H1 (cell line): ENCODE data around the gene SNAP25. TPM values are rescaled to one million over a fixed set of nuclear protein-coding genes. Genes with fewer than 3 reads are reported as not detected.

ENCODE experiments used
- CTCF ChIA-PET: fragments of 300-600 bp; sonication (Branson Sonifier 250); formaldehyde crosslinking; loops from one replicate; lab custom pipeline; 2021; ENCODE audit not compliant: partially characterized antibody; lab: Charles Lee
- POLR2A ChIA-PET: fragments of 300-600 bp; sonication (Branson Sonifier 250); formaldehyde crosslinking; loops from one replicate; lab custom pipeline; 2021; ENCODE audit warnings: inconsistent platforms; ENCODE audit not compliant: partially characterized antibody; lab: Charles Lee
- DNase-seq, 2 experiments: peaks; one replicate each; pipeline versions ENCODE4 v3.0.0 to v3.0.0-alpha.2; 2010 to 2022; ENCODE audit warnings: low spot score in 2 of 2, low read depth in 1 of 2, mixed read lengths in 1 of 2
- FAIRE-seq: peaks from 2 replicates; lab custom pipeline; 2011; peaks lifted over from hg19 to GRCh38; lab: Jason Lieb, UNC
- H2AFZ ChIP-seq: 2 replicates; pipeline ENCODE4 v1.8.1; 2012; ENCODE audit warnings: low read length, inconsistent platforms
- H2AK5ac ChIP-seq: 2 replicates; pipeline ENCODE4 v1.6.1; 2013; ENCODE audit warnings: low read depth, low read length
- H2BK120ac ChIP-seq: replicated peaks from 2 replicates; pipeline ENCODE3; 2013; ENCODE audit warnings: low read depth, low read length, inconsistent platforms
- H2BK12ac ChIP-seq: 2 replicates; pipeline ENCODE4 v1.6.1; 2013; ENCODE audit warnings: low read depth, low read length
- H2BK15ac ChIP-seq: 2 replicates; pipeline ENCODE4 v1.6.1; 2013; ENCODE audit warnings: low read length
- H2BK20ac ChIP-seq: 2 replicates; pipeline ENCODE4 v1.6.1; 2013; ENCODE audit warnings: low read length
- H2BK5ac ChIP-seq: 2 replicates; pipeline ENCODE4 v1.6.1; 2013; ENCODE audit warnings: low read depth, low read length
- H3K14ac ChIP-seq: 2 replicates; pipeline ENCODE4 v1.6.1; 2013; ENCODE audit warnings: inconsistent platforms; ENCODE audit not compliant: insufficient read length
- H3K18ac ChIP-seq: 2 replicates; pipeline ENCODE4 v1.6.1; 2013; ENCODE audit warnings: low read length; ENCODE audit errors: extremely low read depth
- H3K23ac ChIP-seq: 2 replicates; pipeline ENCODE4 v1.6.1; 2013; ENCODE audit warnings: inconsistent platforms; ENCODE audit not compliant: insufficient read length
- H3K23me2 ChIP-seq: 2 replicates; pipeline ENCODE4 v1.6.1; 2013; ENCODE audit warnings: low read depth, low read length
- H3K27ac ChIP-seq: 2 replicates; pipeline ENCODE4 v1.6.1; 2011; ENCODE audit warnings: low read depth, low read length, inconsistent platforms
- H3K27me3 ChIP-seq, 4 experiments: replicated peaks in 1 of 4; 1 replicate in 1 of 4; 2 replicates in 3 of 4; pipeline versions ENCODE4 v1.6.1 to v1.8.1; 2011 to 2013; ENCODE audit warnings: low read length in 3 of 4, mild to moderate bottlenecking in 3 of 4, inconsistent platforms in 2 of 4, mixed read lengths in 2 of 4, moderate library complexity in 1 of 4; ENCODE audit not compliant: control insufficient read depth in 3 of 4, insufficient read depth in 3 of 4; ENCODE audit errors: extremely low read depth in 1 of 4
- H3K36me3 ChIP-seq, 4 experiments: 2 replicates each; pipeline versions ENCODE4 v1.6.1 to v1.8.1; 2011 to 2013; ENCODE audit warnings: mild to moderate bottlenecking in 4 of 4, low read length in 3 of 4, moderate library complexity in 2 of 4, control low read depth in 1 of 4, inconsistent platforms in 1 of 4; ENCODE audit not compliant: insufficient read depth in 4 of 4, control insufficient read depth in 2 of 4
- H3K4ac ChIP-seq: replicated peaks from 2 replicates; pipeline ENCODE3; 2013; ENCODE audit warnings: low read length, low read depth, mixed read lengths, inconsistent platforms; ENCODE audit not compliant: insufficient read length
- H3K4me1 ChIP-seq, 4 experiments: replicated peaks in 1 of 4; 1 replicate in 1 of 4; 2 replicates in 3 of 4; pipeline versions ENCODE4 v1.6.1 to v1.8.1; 2011 to 2013; ENCODE audit warnings: low read length in 3 of 4, inconsistent platforms in 2 of 4, mixed read lengths in 1 of 4; ENCODE audit not compliant: insufficient read depth in 4 of 4, control insufficient read depth in 3 of 4
- H3K4me2 ChIP-seq, 2 experiments: 2 replicates each; pipeline versions ENCODE4 v1.6.1 to v1.8.1; 2011 to 2013; ENCODE audit warnings: low read depth in 2 of 2, low read length in 2 of 2, control low read depth in 1 of 2, inconsistent platforms in 1 of 2, mild to moderate bottlenecking in 1 of 2; ENCODE audit not compliant: insufficient read depth in 1 of 2
- H3K4me3 ChIP-seq, 4 experiments: fragments of 200-600, 300-600 bp in 1 of 4; sonication (generic), shearing (Covaris generic), sonication (Bioruptor Twin) in 1 of 4; 2 replicates each; pipeline versions ENCODE4 v1.5.1 to v1.8.1; 2011 to 2016; ENCODE audit warnings: low read length in 4 of 4, low read depth in 3 of 4, control low read depth in 2 of 4, inconsistent platforms in 2 of 4, mild to moderate bottlenecking in 2 of 4, mixed read lengths in 1 of 4, moderate library complexity in 1 of 4; ENCODE audit not compliant: insufficient read depth in 2 of 4; ENCODE audit errors: extremely low read depth in 1 of 4
- H3K56ac ChIP-seq: replicated peaks from 2 replicates; pipeline ENCODE3; 2013; ENCODE audit warnings: low read depth, mild to moderate bottlenecking, mixed read lengths, low read length, inconsistent platforms; ENCODE audit not compliant: insufficient read length
- H3K79me1 ChIP-seq: 2 replicates; pipeline ENCODE4 v1.6.1; 2013; ENCODE audit warnings: low read depth, low read length, control low read depth
- H3K79me2 ChIP-seq, 2 experiments: 2 replicates each; pipeline versions ENCODE4 v1.6.1 to v1.8.1; 2012 to 2013; ENCODE audit warnings: low read length in 2 of 2, mild to moderate bottlenecking in 2 of 2, inconsistent platforms in 1 of 2; ENCODE audit not compliant: insufficient read depth in 2 of 2, control insufficient read depth in 1 of 2
- H3K9ac ChIP-seq, 4 experiments: replicated peaks in 1 of 4; 1 replicate in 1 of 4; 2 replicates in 3 of 4; pipeline versions ENCODE4 v1.6.1 to v1.8.1; 2011 to 2013; ENCODE audit warnings: low read depth in 3 of 4, low read length in 3 of 4, control low read depth in 2 of 4, mild to moderate bottlenecking in 2 of 4, moderate library complexity in 2 of 4, inconsistent platforms in 1 of 4; ENCODE audit errors: extremely low read depth in 1 of 4
- H3K9me3 ChIP-seq, 2 experiments: 2 replicates each; pipeline versions ENCODE4 v1.6.1 to v1.8.1; 2012 to 2013; ENCODE audit warnings: mild to moderate bottlenecking in 2 of 2, moderate library complexity in 2 of 2, control low read depth in 1 of 2, inconsistent platforms in 1 of 2, low read depth in 1 of 2, low read length in 1 of 2, mixed read lengths in 1 of 2; ENCODE audit not compliant: insufficient read depth in 2 of 2
- H4K20me1 ChIP-seq, 2 experiments: replicated peaks in 1 of 2; 2 replicates each; pipeline versions ENCODE3 to v1.8.1; 2011 to 2013; ENCODE audit warnings: inconsistent platforms in 2 of 2, low read length in 2 of 2, mild to moderate bottlenecking in 1 of 2; ENCODE audit not compliant: insufficient read depth in 2 of 2, control insufficient read depth in 1 of 2
- H4K5ac ChIP-seq: 2 replicates; pipeline ENCODE4 v1.6.1; 2013; ENCODE audit warnings: low read length, low read depth, mixed read lengths, inconsistent platforms; ENCODE audit not compliant: insufficient read length
- H4K8ac ChIP-seq: 2 replicates; pipeline ENCODE4 v1.8.0; 2013; ENCODE audit warnings: mild to moderate bottlenecking, moderate library complexity, low read length, inconsistent platforms; ENCODE audit not compliant: insufficient read depth; ENCODE audit errors: extremely low read depth
- H4K91ac ChIP-seq: replicated peaks from 2 replicates; pipeline ENCODE3; 2013; ENCODE audit warnings: low read length, mixed read lengths, inconsistent platforms; ENCODE audit not compliant: insufficient read length
- BRCA1 ChIP-seq: IDR thresholded peaks from 2 replicates; pipeline ENCODE4 v1.6.1; 2012; ENCODE audit warnings: low read depth, low read length, improper control_type of control experiment
- CHD2 ChIP-seq: IDR thresholded peaks from 2 replicates; pipeline ENCODE4 v1.6.1; 2012; ENCODE audit warnings: low read length, improper control_type of control experiment
- GABPA ChIP-seq: IDR thresholded peaks from 2 replicates; pipeline ENCODE4 v1.6.1; 2011; ENCODE audit warnings: mild to moderate bottlenecking, low read length, moderate library complexity, borderline replicate concordance; ENCODE audit not compliant: insufficient read depth
- NANOG ChIP-seq: IDR thresholded peaks from 2 replicates; pipeline ENCODE4 v1.6.1; 2011; ENCODE audit warnings: low read length, low read depth, mild to moderate bottlenecking, inconsistent platforms; ENCODE audit not compliant: insufficient read depth, poor library complexity, severe bottlenecking
- NRF1 ChIP-seq: IDR thresholded peaks from 2 replicates; pipeline ENCODE4 v1.6.1; 2011; ENCODE audit warnings: mild to moderate bottlenecking, low read depth, low read length, improper control_type of control experiment
- RAD21 ChIP-seq, 2 experiments: IDR thresholded peaks in 1 of 2; conservative IDR thresholded peaks in 1 of 2; 2 replicates each; pipeline ENCODE4 v1.6.1; 2011; ENCODE audit warnings: low read depth in 2 of 2, low read length in 2 of 2, improper control_type of control experiment in 1 of 2, inconsistent platforms in 1 of 2, mild to moderate bottlenecking in 1 of 2, moderate library complexity in 1 of 2
- RBBP5 ChIP-seq: IDR thresholded peaks from 2 replicates; pipeline ENCODE4 v1.7.1; 2012; ENCODE audit warnings: low read depth, mild to moderate bottlenecking, inconsistent platforms, low read length, moderate library complexity, borderline replicate concordance
- SUZ12 ChIP-seq: fragments of 200-600 bp; sonication (generic); IDR thresholded peaks from 2 replicates; pipeline ENCODE4 v1.6.1; 2012; ENCODE audit warnings: mild to moderate bottlenecking, inconsistent platforms, low read length, moderate library complexity, mixed read lengths
- TAF1 ChIP-seq: IDR thresholded peaks from 2 replicates; pipeline ENCODE4 v1.6.1; 2011; ENCODE audit warnings: mild to moderate bottlenecking, low read depth, low read length
- TCF12 ChIP-seq: IDR thresholded peaks from 2 replicates; pipeline ENCODE4 v1.6.1; 2011; ENCODE audit warnings: low read depth, mild to moderate bottlenecking, low read length
- WGBS, 2 experiments: shearing (Covaris generic) in 1 of 2; methylation state at CpG; one replicate each; pipeline versions ENCODE4 v1.1.6 to v1.1.7; 2013 to 2015; ENCODE audit warnings: low lambda C conversion rate in 2 of 2, mixed read lengths in 2 of 2, inconsistent platforms in 1 of 2, low coverage in 1 of 2, missing lambda C conversion rate in 1 of 2; ENCODE audit not compliant: insufficient replicate concordance in 2 of 2, insufficient coverage in 1 of 2, insufficient read length in 1 of 2; ENCODE audit errors: extremely low coverage in 1 of 2, missing lambda C conversion rate in 1 of 2; 5-methylcytosine and 5-hydroxymethylcytosine counted together
- polyA plus RNA-seq, 7 experiments: library from polyadenylated mRNA; depleted of rRNA in 3 of 7; stranded (reverse) in 5 of 7; unstranded in 2 of 7; fragments of >200 nt in 5 of 7; fragments of 200-250 nt in 2 of 7; gene quantifications; 1 replicate in 5 of 7; 2 replicates in 1 of 7; 4 replicates in 1 of 7; pipeline versions ENCODE4 v1.2.1 to v1.2.3, GENCODE V29; 2011 to 2013; ENCODE audit warnings: missing spikeins in 2 of 7, mixed read lengths in 2 of 7
- total RNA-seq: library from RNA; stranded (reverse); fragmentation: NEBNext Ultra II Directional; extraction: Animal tissue kit (Norgen Biotek cat#: 25700); gene quantifications from 2 replicates; pipeline ENCODE4 v1.2.1, GENCODE V29; 2021

The SNAP25 gene
- total and polyA plus RNA-seq, 2 of the 8 experiments (the other 6 are each of a cell fraction or from before 2014, with no cell fraction given): 0.51 to 0.52 TPM

DNA sequence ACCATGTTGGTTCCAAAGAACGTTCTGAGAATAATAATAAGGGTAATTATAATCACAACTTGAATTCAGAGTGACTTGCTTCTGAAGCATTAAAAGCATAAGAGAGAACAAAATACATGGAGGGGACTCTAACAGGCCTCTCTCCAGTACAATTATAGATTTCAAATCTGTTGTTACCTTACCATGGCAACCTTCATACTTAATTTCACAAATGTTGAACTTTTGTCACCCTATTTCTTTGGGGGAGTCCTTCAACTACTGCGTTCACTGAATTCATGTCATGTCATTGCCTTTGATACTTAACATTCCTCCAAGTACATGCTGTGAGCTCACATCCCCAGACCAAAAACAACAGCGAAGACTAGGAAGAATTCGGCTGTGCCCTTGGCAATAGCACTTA is 111.4 kb downstream of the SNAP25 start:
- peak; percentile 7 for FAIRE-seq
- no peak overlapping the region for H4K91ac ChIP-seq
- 90% methylated on average over 4 of the region's 4 CpGs; no CpG with 5 or more reads in 1 of the 2 experiments for WGBS, 2 experiments

More for the DNA sequence above, 111.4 kb downstream of the SNAP25 start:
- Histone ChIP-seq H3K79me1 (no peaks in the 10 kb centered on the region), H3K4me2 (no peak overlapping the region), H3K56ac (no peak overlapping the region), H3K9me3 (no peaks in the 10 kb centered on the region), H3K23me2 (no peaks in the 10 kb centered on the region), H3K79me2 (no peaks in the 10 kb centered on the region), H3K36me3 (no peaks in the 10 kb centered on the region), H2BK5ac (no peak overlapping the region), H4K8ac (no peak overlapping the region), H3K4me1 (peaks cover 0 to 4% (median 2%) of the 10 kb centered on the region in 4 experiments; a peak in 2 of 7 replicates), H3K4ac (no peak overlapping the region), H3K14ac (no peak overlapping the region), H3K23ac (no peak overlapping the region), H3K4me3 (no peak overlapping the region), H3K9ac (no peak overlapping the region), H2BK15ac (no peak overlapping the region), H2BK20ac (no peak overlapping the region), H3K27me3 (no peaks in the 10 kb centered on the region), H3K18ac (no peak overlapping the region), H2AK5ac (no peak overlapping the region), H2BK120ac (no peak overlapping the region), H4K5ac (no peak overlapping the region), H2AFZ (no peak overlapping the region), H3K27ac (no peak overlapping the region), H4K20me1 (no peaks in the 10 kb centered on the region), H2BK12ac (no peak overlapping the region)
- POLR2A ChIA-PET: no interaction called here
- no peak for DNase-seq
- TF ChIP-seq TCF12 (no peak), RBBP5 (no peak), TAF1 (no peak), SUZ12 (no peak), NRF1 (no peak), CHD2 (no peak), GABPA (no peak), RAD21 (IDR thresholded peaks at IDR 0.05 in 1 of 2, conservative IDR thresholded peaks at IDR 0.05 in 1 of 2; ENCODE audit: low read depth in 2 of 2, low read length in 2 of 2) (no peak), NANOG (no peak), BRCA1 (no peak)
- CTCF ChIA-PET: interaction anchor here (1.0 kb wide), 1 partner anchor 88 kb away, joined by 3 read pairs; no protein-coding TSS in a partner anchor
